Stomach (tissue), 4 donors: ENCODE results near the gene SLC32A1.

Experiments
- CTCF ChIP-seq, 7 experiments: fragments of 450-650 bp in 4 of 7; fragments of 200-600 bp in 3 of 7; sonication (generic) in 3 of 7; IDR thresholded peaks; one replicate each; pipeline ENCODE4 v1.5.1; 2016 to 2019; ENCODE audit warnings: antibody characterized with exemption in 7 of 7, control low read depth in 2 of 7, mild to moderate bottlenecking in 1 of 7
- EP300 ChIP-seq: sonication (generic); formaldehyde crosslinking; IDR thresholded peaks from one replicate; pipeline ENCODE4 v1.6.1; 2017; ENCODE audit warnings: antibody characterized with exemption
- POLR2AphosphoS5 ChIP-seq, 3 donors: sonication (generic); formaldehyde crosslinking; IDR thresholded peaks; one replicate each; pipeline ENCODE4 v1.6.1; 2016; ENCODE audit warnings: antibody characterized with exemption in 3 of 3

GRCh38 chr20:38726804-38727606, 2.7 kb downstream of the SLC32A1 start:
- TF ChIP-seq CTCF (IDR thresholded peaks at IDR 0.05): no peak
- TF ChIP-seq POLR2AphosphoS5 (IDR thresholded peaks at IDR 0.05): no peak
- no peak for TF ChIP-seq EP300
